Measurements from ENCODE around the gene ZNF761. TPM values are rescaled to one million over a fixed set of nuclear protein-coding genes. Genes with fewer than 3 reads are reported as not detected.

Gene ZNF761
- 7.0 TPM in 2 replicates for total RNA-seq

DNA sequence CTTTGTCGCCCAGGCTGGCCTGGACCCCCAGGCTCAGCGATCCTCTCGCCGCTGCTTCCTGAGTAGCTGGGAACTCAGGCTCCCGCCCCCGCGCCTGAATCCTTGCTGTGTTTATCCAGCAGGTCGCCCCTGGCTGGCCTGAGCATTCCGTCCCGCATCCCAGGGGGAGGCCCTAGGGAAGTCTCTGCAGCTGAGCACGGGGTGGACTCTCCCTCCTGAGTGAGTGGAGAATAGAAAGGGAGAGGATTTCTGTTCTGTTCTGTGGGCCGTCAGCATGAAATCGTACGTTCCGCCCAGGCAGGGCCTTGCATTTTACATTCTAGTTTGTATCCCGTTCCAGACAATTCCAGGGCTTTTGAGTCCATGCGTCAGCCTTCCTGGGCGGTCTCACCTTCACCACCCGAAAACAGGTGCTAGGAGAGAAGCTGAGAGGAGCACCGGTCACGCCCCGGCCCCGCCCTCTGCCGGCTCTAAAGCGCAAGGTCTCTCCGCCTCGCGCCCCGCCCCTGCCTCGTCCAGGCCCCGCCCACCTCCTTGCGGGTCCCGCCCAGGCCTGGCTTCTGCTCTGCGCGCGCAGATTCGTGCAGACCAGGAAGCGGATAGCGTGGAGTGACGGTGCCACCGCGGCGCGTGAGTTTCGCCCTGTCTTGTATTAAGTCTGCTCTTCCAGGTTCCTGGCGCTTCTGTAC lies at the start of gene ZNF761:
Gene ZNF761, plus strand, starts transcription at position 586 of the 689 bp plus-strand sequence. CDS start 15,285 bp downstream, outside the sequence.

GRCh38 chr19:53394974-53395839 lies 36.6 kb upstream of the ZNF761 start, which contains the start of gene ZNF765:
TSS of gene ZNF765 (plus strand) at chr19:53395149. CDS start at chr19:53398016, 2,867 bp downstream.

DNA sequence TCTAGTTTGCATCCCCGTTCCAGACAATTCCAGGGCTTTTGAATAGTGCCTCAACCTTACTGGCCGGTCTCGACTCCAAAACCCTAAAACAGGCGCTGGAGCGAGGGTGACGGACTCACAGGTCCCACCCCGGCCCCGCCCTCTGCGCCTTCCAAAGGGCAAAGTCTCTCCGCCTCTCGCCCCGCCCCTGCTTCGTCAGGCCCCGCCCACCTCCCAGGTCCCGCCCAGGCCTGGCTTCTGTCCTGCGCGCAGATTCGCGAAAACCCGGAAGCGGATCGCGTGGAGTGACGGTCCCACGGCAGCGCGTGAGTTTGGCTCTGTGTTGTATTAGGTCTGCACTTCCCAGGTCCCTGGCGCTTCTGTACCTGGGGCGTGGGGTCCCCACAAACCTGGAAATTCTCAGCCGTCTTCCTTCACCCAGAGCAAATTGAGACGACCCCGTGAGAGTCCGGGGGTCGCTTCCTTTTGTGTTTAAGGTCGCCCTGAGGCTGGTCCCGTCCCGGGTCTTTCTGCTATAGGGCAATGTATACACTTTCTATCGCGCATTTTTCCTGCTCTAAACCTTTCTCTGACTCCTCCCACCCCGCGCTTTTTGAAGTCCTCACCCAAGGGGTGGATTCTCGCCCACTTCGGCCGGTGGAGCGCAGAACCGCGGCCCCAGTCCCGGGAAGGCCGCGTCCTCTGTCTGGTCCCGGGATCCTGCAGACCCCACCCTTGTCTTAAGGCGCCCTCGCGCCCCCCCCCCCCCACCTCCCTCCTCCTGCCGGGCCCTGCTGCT lies 35.9 kb downstream of the ZNF761 start, which contains the start of gene ZNF813:
Gene ZNF813, plus strand, starts transcription at position 249 of the 778 bp plus-strand sequence. CDS start 16,090 bp downstream, outside the sequence.

Other genes starting within 250 kb of the ZNF761 start
- gene ZNF665, start 238.6 kb upstream of the ZNF761 start, total RNA-seq: 1.7 and 6.7 TPM in 2 replicates
- 11.7 and 15.5 TPM in 2 replicates for gene ZNF677, start 177.1 kb upstream of the ZNF761 start, total RNA-seq
- gene VN1R2, start 173.7 kb upstream of the ZNF761 start, total RNA-seq: not detected in 2 replicates
- gene VN1R4, start 164.3 kb upstream of the ZNF761 start, total RNA-seq: not detected in 2 replicates
- gene ZNF845, start 98.2 kb upstream of the ZNF761 start, total RNA-seq: 5.1 and 6.3 TPM in 2 replicates
- gene ZNF525, start 66.3 kb upstream of the ZNF761 start, total RNA-seq: 3.3 and 4.2 TPM in 2 replicates
- 6.8 and 9.0 TPM in 2 replicates for gene ZNF765, start 36.8 kb upstream of the ZNF761 start, total RNA-seq
- gene ZNF813, start 35.7 kb downstream of the ZNF761 start, total RNA-seq: 1.9 and 3.8 TPM in 2 replicates
- gene ZNF331, start 106.2 kb downstream of the ZNF761 start, total RNA-seq: 3.6 and 5.5 TPM in 2 replicates
- gene DPRX, start 200.0 kb downstream of the ZNF761 start, total RNA-seq: not detected in 2 replicates

Measured in mammary microvascular endothelial cell (primary cell).